Myocyte (in vitro differentiated cells): Measurements from ENCODE around the gene PNMA6E. TPM values are rescaled to one million over a fixed set of nuclear protein-coding genes. Genes with fewer than 3 reads are reported as not detected.
"Not testable (repeated sequence)": the region's sequence is repeated elsewhere in the genome, so short reads cannot be mapped to it uniquely, and the experiment has no call there.

Experiments
- DNase-seq: peaks from one replicate; pipeline ENCODE4 v3.0.0-alpha.2; 2012; ENCODE audit warnings: low read depth
- total RNA-seq: library from RNA; depleted of rRNA; stranded (reverse); fragments of >200 nt; gene quantifications from 2 replicates; pipeline ENCODE4 v1.2.3, GENCODE V29; 2014

PNMA6E gene
- total RNA-seq, 1 donor from 2014 or later = not detected

GRCh38 chrX:153386097-153386496 is 15.1 kb downstream of the PNMA6E start:
- no peak for DNase-seq

GRCh38 chrX:153384973-153385372 is 16.2 kb downstream of the PNMA6E start:
- DNase-seq = not testable (repeated sequence)

DNA sequence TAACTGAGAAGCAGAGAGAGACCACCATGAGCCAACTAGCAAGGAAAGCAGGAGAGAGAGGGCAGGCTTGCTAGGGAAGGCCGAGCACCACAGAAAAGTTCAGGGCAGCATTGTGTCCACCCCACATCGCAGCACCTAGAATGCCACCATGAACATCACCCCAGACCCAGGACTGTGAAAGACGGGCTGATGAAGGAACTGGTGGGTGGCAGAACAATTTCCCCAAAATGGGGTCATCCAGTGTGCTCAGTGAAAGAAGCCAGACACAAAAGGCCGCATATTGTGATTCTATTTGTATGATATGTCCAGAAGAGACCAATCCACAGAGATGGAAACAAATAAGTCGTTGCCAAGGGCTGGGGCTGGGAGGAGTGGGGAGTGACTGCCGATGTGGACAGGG is 16.8 kb downstream of the PNMA6E start:
- no peak for DNase-seq

DNA sequence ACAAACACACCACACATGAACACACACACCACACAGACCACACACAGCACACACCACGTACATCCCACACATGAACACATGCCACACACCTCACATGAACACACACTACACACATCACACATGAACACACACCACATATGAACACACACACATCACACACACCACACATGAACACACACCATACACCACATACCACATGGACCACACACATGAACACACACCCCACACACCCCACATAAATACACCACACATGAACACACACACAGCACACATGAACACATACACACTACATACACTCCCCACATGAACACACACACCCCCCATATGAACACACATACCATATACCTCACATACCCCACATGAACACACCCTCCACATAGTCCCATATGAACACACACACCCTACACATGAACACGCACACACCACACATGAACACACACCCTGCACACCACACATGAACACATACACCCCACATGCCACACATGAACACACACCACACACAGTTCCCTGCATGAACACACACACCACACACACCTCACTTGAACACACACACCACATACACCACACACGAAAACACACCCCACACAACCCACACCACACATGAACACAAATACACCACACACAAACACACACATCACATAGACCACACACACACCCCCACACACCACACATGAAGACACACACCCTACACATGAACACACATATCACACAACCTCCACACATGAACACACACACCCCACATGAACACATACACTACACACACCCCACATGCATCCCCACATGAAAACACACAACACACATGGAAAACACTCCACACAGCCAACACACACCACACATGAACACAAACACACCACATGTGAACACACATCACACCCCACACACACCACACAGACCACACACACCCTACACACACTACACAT is 18.3 kb downstream of the PNMA6E start:
- no peak for DNase-seq

GRCh38 chrX:153381684-153382532 is 19.2 kb downstream of the PNMA6E start:
- DNase-seq = peak; percentile 60

DNA sequence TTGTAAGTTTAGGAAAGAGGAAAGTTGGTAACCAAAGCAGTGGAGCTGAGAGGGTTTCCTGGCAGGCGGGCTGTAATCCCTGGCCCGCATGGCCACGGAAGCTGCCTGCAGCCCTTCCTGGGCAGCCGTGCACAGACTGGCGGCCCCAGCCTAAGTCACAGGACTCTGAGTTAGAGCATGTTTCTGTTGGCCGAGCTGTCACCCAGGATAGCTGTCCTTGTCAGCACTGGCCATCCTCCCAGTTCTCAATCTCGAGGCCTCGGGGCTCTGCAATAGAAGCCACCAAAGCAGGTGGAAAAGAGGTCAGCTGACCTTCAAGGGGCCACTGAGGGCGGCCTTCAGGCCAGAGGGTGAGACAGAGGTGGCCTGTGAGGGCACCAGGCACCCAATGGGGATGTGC is 20.5 kb downstream of the PNMA6E start:
- DNase-seq = no peak

DNA sequence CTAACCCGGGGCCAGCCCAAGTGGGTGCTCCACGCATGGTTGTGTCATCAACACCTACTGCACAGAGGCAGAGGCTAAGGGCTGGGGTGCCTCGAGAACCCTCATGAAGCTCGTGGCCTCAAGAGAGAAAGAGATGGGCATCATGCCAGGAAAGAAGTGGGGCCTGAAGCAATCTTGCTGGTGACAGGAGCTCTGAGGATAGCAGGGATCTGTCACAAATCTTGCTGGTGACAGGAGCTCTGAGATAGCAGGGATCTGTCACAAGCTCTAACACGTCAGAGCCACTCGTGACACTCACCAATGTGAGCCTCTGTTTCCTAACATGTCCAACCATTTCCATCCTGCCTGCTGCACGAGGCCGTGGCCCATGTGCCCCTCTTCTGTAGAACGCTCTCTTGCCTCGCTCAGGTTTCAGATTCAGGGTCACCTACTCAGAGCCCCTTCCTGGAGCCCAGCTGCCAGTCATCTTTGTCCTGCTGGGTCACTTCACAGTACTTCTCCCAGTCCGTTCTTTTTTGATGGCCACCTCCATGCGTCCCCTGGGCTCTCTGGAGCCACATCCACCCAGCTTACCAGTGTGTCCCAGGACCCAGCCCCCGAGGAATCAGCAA is 21.1 kb downstream of the PNMA6E start:
- no peak for DNase-seq

GRCh38 chrX:153379508-153379907 is 21.6 kb downstream of the PNMA6E start:
- no peak for DNase-seq

- DNase-seq = peak; percentile 73
Observed at GRCh38 chrX:153378607-153379006, 22.5 kb downstream of the PNMA6E start.

GRCh38 chrX:153377727-153378126 is 23.4 kb downstream of the PNMA6E start:
- no peak for DNase-seq

GRCh38 chrX:153375571-153375970 is 25.6 kb downstream of the PNMA6E start:
- DNase-seq = no peak

DNA sequence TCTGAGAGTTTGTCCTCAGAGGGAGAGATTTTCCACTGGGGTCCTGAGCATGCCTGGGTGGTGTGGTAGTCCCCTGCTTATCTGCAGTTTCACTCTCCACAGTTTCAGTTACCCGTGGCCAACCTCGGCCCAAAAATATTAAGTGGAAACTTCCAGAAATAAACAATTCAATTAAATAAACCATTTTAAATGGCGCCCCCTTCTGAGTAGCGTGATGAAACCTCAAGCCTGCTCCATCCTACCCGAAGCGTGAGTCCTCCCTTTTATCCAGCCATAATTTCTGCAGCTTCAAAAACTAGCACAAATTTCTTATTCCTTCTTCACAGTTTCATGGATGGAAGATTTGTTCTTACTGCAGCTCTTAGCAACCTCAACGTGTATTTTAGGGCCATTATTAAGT is 26.7 kb downstream of the PNMA6E start:
- no peak for DNase-seq

DNA sequence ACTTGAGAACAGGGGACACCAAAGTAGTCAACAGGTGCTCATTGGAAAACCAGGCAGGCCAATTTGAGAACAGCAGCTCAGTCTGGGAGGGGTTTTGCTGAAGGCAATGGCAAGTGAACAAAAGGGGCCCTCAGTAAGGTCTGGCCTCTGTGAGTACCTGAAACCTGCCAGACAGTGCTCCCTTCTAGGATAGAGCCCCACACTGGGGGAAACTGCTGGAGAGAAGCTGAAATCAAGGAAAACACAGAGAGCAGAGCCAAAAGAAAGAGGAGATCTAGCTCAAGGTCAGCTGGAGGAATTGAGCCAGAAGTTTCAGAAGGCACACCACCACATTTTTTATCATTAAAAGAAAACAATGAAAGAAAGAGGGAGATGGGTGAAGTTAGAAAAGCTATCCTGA is 28.2 kb downstream of the PNMA6E start:
- DNase-seq = no peak

DNA sequence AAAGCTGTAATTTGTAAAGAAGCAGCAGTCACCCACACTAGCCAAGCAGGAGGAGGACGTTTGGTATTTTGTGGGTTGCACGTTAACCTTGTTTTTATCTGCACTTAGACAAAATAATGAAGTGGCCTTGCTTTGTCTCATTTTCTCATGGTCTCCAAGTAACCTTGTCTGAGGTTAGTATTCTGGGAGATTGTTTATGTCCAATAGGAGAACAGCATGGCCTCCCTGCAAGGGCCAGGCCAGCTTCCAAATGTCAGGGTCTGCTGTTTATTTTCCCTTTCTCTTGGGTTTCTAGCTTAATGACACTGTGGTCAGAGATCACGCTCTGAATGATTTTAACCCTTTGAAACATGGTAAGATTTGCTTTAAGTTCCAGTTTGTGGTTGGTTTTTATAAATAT is 29.9 kb downstream of the PNMA6E start:
- DNase-seq = no peak

DNA sequence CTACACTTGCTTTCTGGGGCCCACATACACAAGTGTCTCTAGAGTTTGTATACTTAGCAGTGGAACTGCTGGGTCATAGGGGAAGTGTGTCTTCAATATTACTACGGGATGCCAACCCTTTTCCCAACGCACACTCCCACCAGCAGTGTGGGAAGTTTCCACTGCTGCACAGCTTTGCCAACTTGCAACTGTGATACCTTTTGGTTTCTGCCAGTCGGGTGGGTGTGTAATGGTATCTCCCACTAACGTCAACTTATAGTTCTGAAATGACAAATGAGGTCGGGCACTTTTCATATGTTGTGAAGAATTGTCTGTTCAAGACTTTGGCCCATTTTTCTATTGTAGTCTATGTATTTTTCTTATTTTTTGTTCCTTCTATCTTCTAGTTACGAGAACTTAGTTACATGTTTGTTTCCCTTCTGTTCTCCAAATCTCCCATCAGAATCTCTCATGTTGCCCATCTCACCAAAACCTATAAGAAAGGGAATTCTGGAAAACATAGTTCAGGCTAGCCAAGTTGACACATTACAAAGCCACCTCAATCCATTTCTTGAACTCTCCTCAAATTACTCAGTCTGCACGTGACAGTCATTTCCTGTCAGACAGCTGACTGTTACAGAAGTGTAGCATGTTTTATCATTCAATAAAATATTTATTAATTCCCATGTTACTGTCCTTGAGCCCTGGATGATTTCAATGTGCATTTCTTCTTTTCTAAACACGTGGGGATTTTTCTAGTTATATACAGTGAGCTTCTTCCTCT is 30.7 kb downstream of the PNMA6E start:
- no peak for DNase-seq

GRCh38 chrX:153366878-153367538 is 34.1 kb downstream of the PNMA6E start:
- DNase-seq = no peak

- no peak for DNase-seq
Observed at GRCh38 chrX:153366119-153366518, 35.0 kb downstream of the PNMA6E start.

- DNase-seq = no peak
Observed at GRCh38 chrX:153365670-153366069, 35.5 kb downstream of the PNMA6E start.

- DNase-seq = no peak
Observed at GRCh38 chrX:153361781-153362397, 39.3 kb downstream of the PNMA6E start.

DNA sequence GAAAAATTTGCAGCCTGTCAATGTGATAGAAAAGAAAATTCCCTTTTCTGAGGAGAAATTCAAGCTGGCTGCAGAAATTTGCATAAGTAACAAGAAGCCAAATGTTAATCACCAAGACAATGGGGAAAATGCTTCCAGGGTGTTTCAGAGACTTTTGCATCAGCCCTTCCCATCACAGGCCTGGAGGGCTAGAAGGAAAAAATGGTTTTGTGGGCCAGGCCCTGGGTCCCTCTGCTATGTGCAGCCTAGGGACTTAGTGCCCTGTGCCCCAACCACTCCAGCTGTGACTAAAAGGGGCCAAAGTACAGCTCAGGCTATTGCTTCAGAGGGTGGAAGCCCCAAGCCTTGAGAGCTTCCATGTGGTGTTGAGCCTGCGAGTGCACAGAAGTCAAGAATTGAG is 43.3 kb downstream of the PNMA6E start:
- DNase-seq = no peak
